ENCODE data around the gene EVC2.

- TF ChIP-seq CTCF (conservative IDR thresholded peaks at IDR 0.05; ENCODE audit: low read length) = no peak
- TF ChIP-seq EZH2phosphoT487 (IDR thresholded peaks at IDR 0.05; ENCODE audit: borderline replicate concordance, low read depth, low read length) = no peak
These were observed 12.0 kb downstream of the EVC2 start for GRCh38 chr4:5696341-5696740.
